CD4-positive, alpha-beta T cell treated with Interleukin-17A for 4 hours (primary cell): ENCODE results near the gene SRCAP.

Source experiments
- DNase-seq: peaks from one replicate; pipeline ENCODE4 v3.0.0-alpha.2; 2020; ENCODE audit warnings: mixed read lengths

Gene SRCAP

GRCh38 chr16:30760577-30761426 is 61.8 kb downstream of the SRCAP start:
- no peak for DNase-seq

DNA sequence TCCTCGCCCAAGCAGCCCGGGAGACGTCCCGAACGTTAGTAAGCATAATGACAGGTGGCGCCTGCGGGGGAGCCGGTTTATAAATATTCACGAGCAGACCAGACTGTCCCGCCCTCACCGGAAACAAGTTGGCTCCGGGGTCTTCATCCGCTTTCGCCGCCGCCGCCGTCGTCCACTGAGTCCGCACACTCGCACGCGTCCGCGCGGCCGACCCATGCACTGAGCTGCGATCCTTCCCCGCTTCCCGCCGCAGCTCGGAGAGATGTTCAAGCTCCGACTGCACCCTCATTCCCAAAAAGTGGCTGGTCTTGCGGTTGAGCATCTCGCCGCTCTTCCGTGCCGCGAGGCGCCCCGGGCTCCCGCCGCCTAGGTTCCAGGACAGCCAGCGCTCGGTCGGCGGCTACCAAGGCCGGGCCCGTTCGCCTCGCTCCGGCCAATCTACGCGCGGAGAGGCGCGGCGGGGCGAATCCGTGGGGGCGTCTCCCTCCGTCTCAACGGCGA is 62.5 kb downstream of the SRCAP start:
- peak; percentile 46 for DNase-seq

- peak; percentile 91 for DNase-seq
Observed at GRCh38 chr16:30761928-30762902, 63.2 kb downstream of the SRCAP start, which contains the start of the genes CFAP119 and RNF40. Gene CFAP119 (minus strand): TSS chr16:30762062. CDS start chr16:30761748, 314 bp downstream. Gene RNF40 (plus strand): TSS chr16:30762322. CDS start chr16:30762546, 224 bp downstream.

GRCh38 chr16:30762991-30763725 is 64.2 kb downstream of the SRCAP start:
- DNase-seq, result no peak

- DNase-seq, result no peak
Observed at GRCh38 chr16:30764086-30764485, 65.1 kb downstream of the SRCAP start.

DNA sequence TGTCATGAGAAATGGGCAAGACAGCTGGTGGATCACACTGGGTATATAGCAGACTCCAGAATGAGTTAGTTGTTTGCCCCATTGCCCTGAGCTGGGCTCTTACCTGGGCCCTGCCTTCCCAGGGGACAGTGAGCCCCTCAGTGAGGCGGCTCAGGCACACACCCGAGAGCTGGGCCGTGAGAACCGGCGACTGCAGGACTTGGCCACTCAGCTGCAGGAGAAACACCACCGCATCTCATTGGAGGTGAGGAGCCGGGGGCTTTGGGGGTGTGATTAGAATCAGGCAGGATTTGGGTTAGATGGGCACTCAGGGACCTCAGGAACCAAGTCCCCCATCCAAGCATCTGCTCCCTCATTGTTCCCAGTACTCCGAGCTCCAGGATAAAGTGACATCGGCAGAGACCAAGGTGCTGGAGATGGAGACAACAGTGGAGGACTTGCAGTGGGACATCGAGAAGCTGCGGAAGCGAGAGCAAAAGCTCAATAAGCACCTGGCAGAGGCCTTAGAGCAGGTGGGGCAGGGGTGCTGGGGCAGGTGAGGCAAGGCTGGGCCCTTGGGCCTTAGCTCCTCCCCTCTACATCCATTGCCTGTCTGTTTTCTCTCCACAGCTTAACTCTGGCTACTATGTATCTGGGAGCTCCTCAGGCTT is 66.0 kb downstream of the SRCAP start:
- DNase-seq, result no peak

DNA sequence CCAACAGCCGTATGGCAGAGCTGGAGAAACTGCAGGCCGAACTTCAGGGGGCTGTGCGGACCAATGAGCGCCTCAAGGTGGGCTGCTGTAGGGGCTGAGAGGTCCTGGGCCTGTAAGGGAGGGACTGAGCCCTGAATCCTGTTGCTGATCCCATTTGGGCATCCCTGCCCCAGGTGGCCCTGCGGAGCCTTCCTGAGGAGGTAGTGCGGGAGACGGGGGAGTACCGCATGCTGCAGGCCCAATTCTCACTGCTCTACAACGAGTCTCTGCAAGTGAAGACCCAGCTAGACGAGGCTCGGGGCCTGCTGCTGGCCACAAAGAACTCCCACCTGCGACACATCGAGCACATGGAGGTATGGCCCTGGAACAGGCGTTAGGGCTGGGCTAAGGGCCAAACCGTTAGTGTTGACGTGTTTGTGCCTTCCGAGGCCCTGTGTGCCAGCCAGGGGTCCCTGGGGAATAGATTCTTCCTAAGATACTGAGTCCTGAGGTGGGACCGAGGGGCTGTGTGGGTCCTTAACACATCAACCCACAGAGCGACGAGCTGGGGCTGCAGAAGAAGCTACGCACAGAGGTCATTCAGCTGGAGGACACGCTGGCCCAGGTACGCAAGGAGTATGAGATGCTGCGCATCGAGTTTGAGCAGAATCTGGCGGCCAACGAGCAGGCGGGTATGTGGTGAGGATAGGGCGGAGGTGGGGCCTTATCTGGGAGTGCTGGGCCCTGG is 67.4 kb downstream of the SRCAP start:
- no peak for DNase-seq

GRCh38 chr16:30766933-30767284 is 67.9 kb downstream of the SRCAP start:
- no peak for DNase-seq

- DNase-seq, result no peak
Observed at GRCh38 chr16:30767767-30768465, 68.9 kb downstream of the SRCAP start.

GRCh38 chr16:30768583-30769181 is 69.7 kb downstream of the SRCAP start:
- no peak for DNase-seq

GRCh38 chr16:30769379-30770089 is 70.6 kb downstream of the SRCAP start:
- no peak for DNase-seq

DNA sequence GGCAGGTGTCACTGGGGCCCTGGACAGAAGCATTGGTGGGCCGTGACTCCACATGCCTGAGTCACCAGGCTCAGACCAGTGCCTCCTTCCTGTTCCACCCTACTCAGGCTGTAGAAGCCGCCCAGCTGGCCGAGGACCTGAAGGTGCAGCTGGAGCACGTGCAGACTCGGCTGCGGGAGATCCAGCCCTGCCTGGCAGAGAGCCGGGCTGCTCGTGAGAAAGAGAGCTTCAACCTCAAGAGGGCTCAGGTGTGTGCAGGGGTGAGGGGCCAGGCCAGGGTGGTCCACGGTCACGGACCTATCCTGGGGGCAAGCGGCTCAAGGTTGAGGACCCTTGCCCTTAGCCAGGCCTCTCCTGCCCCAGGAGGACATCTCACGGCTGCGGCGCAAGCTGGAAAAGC is 72.8 kb downstream of the SRCAP start:
- DNase-seq, result no peak

DNA sequence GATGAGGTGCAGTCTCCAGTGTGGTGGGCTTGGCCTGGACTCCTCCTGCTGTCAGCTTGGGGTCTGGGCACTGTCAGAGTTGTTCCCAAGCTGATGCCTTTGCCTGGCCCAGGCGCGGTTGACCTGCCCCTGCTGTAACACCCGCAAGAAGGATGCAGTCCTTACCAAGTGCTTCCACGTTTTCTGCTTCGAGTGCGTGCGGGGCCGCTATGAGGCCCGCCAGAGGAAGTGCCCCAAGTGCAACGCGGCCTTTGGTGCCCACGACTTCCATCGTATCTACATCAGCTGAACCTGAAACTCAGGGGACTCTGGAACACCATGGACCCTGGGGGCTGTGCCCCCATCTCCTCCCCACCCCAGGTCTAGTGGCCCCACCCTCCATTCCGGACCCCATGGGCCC is 74.9 kb downstream of the SRCAP start:
- DNase-seq, result no peak

GRCh38 chr16:30774367-30775130 is 75.6 kb downstream of the SRCAP start:
- DNase-seq, result no peak

GRCh38 chr16:30775131-30775391 is 76.1 kb downstream of the SRCAP start:
- DNase-seq, result no peak

DNA sequence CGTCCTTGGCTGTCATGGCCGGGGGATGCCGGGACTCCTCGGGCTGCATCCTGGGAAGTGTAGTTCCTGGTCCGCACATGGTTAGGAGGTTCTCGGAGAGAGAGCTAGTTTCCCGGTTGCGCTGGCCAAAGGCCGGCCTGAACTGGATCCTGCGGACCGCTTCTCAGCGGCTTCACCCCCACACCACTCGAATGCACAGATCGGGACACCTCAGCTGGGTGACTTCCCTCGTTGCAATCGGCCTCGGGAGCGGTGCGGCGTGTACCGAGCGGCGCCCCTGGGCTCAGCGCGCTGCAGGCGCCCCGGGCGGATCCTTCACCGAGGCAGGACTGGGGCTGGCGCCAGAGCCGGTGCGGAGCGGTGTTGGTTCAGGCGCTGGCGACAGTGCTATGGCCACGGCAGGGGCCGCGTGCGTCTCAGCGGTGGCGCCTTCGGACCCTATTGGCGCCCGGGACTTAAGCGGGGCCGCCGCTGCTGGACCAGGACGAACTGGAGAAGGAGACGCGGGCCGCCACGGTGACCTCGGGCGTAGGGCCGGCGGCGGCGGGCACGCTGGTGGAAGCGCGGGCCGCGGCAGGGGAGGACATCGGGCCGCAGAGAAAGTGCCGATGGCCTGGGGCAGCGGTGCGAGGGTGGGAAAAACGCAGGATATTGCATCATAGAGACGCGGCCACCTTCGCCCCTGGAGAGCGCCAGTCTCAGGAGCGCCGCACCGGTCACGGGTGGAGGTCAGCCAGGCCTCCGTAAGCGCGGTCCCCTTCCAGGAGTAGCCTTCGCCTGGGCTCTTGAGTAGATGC is 76.6 kb downstream of the SRCAP start:
- DNase-seq, result peak; percentile 65

GRCh38 chr16:30777591-30778297 is 78.8 kb downstream of the SRCAP start:
- no peak for DNase-seq
